IgD-negative memory B cell (primary cell): ENCODE measurements around the gene GUCD1. TPM values are rescaled to one million over a fixed set of nuclear protein-coding genes. Genes with fewer than 3 reads are reported as not detected.

Experiments
- H3K27ac Mint-ChIP-seq, 3 donors: one replicate each; pipeline ENCODE4 v1.8.0; 2020 to 2022; ENCODE audit warnings: mild to moderate bottlenecking in 3 of 3, mixed read lengths in 3 of 3, moderate library complexity in 1 of 3
- H3K27me3 Mint-ChIP-seq: one replicate; pipeline ENCODE4 v1.8.0; 2021; ENCODE audit warnings: mixed read lengths
- H3K36me3 Mint-ChIP-seq: one replicate; pipeline ENCODE4 v1.8.0; 2020; ENCODE audit warnings: mild to moderate bottlenecking, mixed read lengths
- H3K4me1 Mint-ChIP-seq, 3 donors: one replicate each; pipeline ENCODE4 v1.8.0; 2020 to 2022; ENCODE audit warnings: mixed read lengths in 3 of 3, mild to moderate bottlenecking in 1 of 3
- H3K4me3 Mint-ChIP-seq, 4 donors: one replicate each; pipeline ENCODE4 v1.8.0; 2020 to 2022; ENCODE audit warnings: mild to moderate bottlenecking in 4 of 4, mixed read lengths in 4 of 4, moderate library complexity in 3 of 4
- H3K9me3 Mint-ChIP-seq, 3 donors: one replicate each; pipeline ENCODE4 v1.8.0; 2020 to 2021; ENCODE audit warnings: mixed read lengths in 3 of 3, mild to moderate bottlenecking in 1 of 3
- polyA plus RNA-seq: library from polyadenylated mRNA; unstranded; fragments of 300-500 nt; fragmentation: Illumina TruSeq; gene quantifications from one replicate; pipeline ENCODE4 v1.2.3, GENCODE V29; 2021

Gene GUCD1
- polyA plus RNA-seq, 1 donor from 2014 or later, result 323 TPM

DNA sequence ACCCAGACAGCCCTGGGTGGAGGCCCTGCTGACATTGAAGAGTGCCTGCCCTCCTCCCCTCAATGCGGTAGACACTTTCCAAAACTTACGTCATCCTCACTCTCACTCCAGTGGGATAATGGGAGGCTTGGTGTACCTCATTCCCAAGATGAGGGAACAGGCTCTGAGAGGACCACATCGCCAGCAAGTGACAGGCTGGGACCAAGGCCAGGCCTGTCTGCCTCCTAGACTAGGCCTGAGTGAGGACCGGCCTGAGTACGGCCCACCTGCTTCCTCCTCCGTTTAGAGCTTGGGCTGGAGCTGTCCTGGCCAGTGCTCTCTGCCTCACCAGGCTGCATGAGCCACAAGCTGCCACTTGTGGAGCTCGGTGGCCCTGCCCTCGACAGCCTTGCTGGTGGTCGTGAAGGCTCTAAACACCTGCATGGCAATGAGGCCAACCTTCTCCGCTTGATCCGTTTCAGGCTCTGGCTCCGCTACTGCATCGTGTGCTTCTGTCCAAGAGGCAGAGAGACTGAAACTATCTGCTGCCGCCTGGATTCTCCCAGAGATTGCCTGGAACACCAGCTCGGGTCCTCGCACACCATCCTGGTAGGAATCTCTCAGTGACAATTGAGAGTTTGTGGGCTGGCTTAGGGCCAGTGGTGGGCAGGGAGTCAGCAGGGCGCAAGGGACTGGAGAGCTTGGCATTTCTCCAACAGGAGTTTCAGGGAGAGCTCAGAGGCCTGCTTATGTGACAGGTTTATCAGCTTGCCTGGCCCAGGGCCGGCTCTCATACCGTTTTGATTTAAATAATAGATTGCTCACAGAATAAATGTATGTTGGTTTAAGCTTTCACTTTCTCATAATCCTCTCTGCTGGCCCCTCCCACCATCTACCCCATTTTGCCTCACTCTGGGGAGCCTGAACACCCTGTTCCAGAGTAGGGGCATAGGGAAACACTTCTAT is 28.6 kb upstream of the GUCD1 start:
- Mint-ChIP-seq H3K27me3 (no peaks in the 10 kb centered on the region), H3K36me3 (peaks cover 1% of the 10 kb centered on the region), H3K9me3 (no peaks in the 10 kb centered on the region), H3K27ac (no peak overlapping the region), H3K4me3 (peak overlapping the region in 1 of 4 donors; percentile 44), H3K4me1 (no peaks in the 10 kb centered on the region)

DNA sequence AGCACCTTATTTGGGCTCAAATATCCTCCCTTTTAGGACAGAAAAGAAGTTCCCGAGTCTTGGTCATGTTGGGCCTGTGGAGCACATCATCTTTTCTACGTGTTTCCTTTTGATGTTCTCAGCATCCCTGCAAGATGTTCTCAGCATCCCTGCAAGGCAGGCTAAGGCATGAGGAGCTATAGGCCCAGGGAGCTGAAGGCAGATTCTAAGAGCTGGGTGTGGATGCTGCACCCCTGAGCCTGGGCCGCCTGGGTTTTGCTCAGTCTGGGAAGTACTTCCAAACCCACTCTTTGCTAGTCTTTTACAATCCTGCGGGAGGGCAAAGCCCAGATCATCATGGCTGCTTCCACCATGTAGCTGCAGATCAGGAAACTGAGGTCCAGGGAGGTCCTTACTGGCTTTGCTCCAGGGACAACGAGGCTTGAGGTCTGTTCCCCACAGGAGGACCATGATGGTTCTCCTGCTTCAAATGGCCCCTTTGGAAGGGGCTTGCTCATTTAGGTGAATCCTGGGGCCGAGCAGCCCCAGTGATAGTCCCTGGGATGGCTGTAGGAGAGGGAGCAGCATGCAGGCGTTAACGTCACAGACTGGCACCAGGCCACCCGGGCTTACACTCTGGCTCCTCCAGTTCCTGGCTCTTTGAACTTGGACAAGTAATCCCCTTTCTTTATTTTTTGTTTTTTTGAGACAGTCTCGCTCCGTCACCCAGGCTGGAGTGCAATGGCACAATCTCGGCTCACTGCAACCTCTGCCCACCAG is 27.3 kb upstream of the GUCD1 start:
- Mint-ChIP-seq H3K27ac (no peak overlapping the region), H3K9me3 (no peaks in the 10 kb centered on the region), H3K4me1 (peaks cover 0 to 1% (median 0%) of the 10 kb centered on the region in 3 donors), H3K27me3 (no peaks in the 10 kb centered on the region), H3K4me3 (no peak overlapping the region), H3K36me3 (peaks cover 1% of the 10 kb centered on the region)

DNA sequence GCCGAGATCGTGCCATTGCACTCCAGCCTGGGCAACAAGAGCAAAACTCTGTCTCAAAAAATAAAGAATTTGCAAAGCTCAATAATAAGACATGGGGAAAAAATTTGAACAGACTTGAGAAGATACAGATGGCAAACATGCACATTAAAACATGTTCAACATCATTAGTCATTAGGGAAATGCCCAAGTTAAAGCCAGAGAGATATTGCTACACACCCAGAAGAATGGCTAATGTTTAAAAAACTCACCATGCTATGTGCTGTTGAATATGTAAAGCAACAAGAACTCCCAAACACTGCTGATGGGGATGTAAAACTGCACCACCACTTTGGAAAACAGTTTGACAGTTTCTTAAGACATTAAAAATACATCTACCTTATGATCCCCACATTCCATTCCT is 25.3 kb upstream of the GUCD1 start:
- H3K27ac Mint-ChIP-seq, result no peak overlapping the region
- H3K36me3 Mint-ChIP-seq, result no peaks in the 10 kb centered on the region
- no peak overlapping the region for H3K4me3 Mint-ChIP-seq
- H3K27me3 Mint-ChIP-seq, result no peaks in the 10 kb centered on the region
- peaks cover 0 to 1% (median 0%) of the 10 kb centered on the region in 3 donors for H3K4me1 Mint-ChIP-seq
- H3K9me3 Mint-ChIP-seq, result no peaks in the 10 kb centered on the region

DNA sequence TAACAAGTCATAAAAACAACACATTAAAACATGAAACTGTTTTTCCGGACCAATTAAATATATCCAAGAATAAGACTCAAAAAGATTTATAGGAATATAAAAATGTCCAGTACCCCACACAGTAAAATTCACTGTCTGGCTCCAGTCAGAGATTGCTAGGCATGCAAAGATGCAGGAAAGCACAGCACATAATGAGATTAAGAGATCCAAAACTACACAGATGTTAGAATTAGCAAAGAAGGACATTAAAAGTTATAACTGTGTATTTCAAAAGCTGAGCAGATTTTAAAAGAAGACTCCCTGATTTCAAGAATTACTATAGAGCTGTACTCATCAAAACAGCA is 24.3 kb upstream of the GUCD1 start:
- H3K36me3 Mint-ChIP-seq, result no peaks in the 10 kb centered on the region
- H3K4me3 Mint-ChIP-seq, result no peak overlapping the region
- H3K27me3 Mint-ChIP-seq, result no peaks in the 10 kb centered on the region
- no peak overlapping the region for H3K27ac Mint-ChIP-seq
- H3K4me1 Mint-ChIP-seq, result peaks cover 0 to 2% (median 0%) of the 10 kb centered on the region in 3 donors
- H3K9me3 Mint-ChIP-seq, result no peaks in the 10 kb centered on the region

DNA sequence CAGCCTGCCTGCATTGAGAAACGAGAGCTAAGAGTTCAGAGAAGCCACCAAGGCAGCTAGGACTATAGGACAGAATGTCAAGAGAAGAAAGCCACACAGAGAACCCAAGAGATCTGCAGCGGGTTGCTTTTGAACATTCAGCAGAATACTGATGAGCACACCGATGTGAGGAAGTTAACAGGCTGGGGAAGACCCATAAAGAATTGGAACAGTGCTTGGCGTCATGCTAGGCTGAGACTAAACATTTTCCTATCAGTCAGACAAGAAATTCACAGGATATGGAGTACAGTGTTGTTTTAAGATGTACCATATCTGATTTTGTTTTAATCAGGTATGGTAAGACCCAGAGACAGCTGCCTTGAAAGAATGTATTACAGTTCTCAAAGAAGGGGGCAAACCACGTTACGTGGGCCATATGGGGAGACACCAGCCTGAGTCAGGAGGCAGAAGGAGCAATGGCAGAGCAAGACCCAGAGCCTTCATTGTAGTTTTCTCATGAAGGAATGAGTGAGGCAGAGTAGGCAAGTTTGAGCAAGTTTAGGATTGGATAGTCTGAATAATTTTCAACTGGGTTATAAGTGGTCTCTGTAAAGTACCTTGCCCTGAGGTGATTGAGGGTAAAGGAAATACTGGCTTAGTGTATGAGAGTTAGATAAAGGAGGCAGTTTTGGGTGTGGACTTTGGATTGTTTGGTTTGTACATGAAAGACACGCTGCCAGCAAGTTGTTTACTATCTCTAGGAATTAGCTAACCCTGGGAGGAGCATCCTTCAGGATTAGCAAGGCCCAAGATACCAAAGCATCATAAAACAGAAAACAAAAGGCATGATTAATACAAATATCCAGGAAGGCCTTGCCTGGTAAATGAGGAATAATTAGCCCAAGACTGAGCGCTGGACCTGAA is 23.7 kb upstream of the GUCD1 start:
- no peaks in the 10 kb centered on the region for H3K27me3 Mint-ChIP-seq
- peaks cover 0 to 3% (median 0%) of the 10 kb centered on the region in 3 donors for H3K4me1 Mint-ChIP-seq
- H3K4me3 Mint-ChIP-seq, result no peak overlapping the region
- no peaks in the 10 kb centered on the region for H3K9me3 Mint-ChIP-seq
- H3K36me3 Mint-ChIP-seq, result peaks cover 2% of the 10 kb centered on the region
- peak overlapping the region in 1 of 3 donors; percentile 8 for H3K27ac Mint-ChIP-seq

DNA sequence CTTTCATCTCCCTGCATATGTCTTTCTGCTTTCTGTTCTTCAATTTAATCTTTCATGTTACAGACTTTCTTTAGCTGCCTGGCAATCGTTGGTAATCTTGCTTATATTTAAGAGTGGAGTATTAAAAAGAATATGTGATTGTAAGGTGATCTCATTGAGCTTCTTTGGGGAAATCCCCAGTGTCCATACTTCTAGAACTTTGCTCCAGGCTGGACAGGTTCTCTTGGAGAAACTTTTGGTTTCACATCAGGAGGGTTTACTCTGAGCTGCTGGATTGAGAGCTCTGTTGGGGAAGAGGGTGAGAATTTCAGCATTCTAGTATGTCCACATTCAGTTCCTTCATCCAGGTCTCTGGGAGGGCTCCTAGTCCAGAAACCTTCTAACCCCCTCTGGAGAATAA is 21.8 kb upstream of the GUCD1 start:
- Mint-ChIP-seq H3K36me3 (peaks cover 6% of the 10 kb centered on the region), H3K27me3 (no peaks in the 10 kb centered on the region), H3K9me3 (no peaks in the 10 kb centered on the region)

DNA sequence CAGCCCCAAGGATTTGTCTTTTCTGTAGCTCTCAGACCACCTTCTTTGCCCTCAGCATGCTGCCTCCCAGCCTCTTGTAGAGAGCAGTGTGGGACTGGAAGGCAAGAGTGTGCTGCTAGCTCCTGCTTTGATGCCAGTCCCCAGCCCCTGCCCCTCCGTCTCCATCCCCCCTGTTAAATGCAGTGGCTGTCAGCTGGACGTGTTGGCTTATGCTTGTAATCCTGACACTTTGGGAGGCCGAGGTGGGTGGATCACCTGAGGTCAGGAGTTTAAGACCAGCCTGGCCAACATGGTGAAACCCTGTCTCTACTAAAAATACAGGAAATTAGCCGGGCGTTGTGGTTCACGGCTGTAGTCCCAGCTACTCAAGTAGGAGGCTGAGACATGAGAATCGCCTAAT is 16.3 kb upstream of the GUCD1 start:
- Mint-ChIP-seq H3K27me3 (no peaks in the 10 kb centered on the region), H3K36me3 (peaks cover 10% of the 10 kb centered on the region), H3K4me1 (peaks cover 0 to 8% (median 6%) of the 10 kb centered on the region in 3 donors), H3K4me3 (peak overlapping the region in 1 of 4 donors; percentile 52), H3K9me3 (no peaks in the 10 kb centered on the region), H3K27ac (no peak overlapping the region)

More for the DNA sequence above, 21.8 kb upstream of the GUCD1 start:
- Mint-ChIP-seq H3K4me1 (peaks cover 0 to 3% (median 0%) of the 10 kb centered on the region in 3 donors), H3K27ac (no peak overlapping the region), H3K4me3 (no peak overlapping the region)

DNA sequence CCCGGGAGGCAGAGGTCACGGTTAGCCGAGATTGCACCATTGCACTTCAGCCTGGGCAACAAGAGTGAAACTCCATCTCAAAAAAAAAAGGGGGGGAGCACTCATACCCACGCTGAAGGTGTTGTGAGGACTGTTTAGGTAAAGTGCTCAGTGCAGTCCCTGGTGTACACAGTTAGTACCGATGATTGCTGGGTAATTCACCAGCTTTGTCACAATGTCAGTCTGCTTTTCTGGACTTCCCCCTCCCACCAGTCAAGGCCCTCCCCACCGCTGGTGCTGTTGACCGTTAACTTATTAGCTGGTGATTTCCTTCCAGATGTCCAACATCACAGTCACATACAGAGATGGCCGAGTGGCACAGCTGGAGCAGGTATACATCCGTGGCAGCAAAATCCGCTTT is 12.7 kb upstream of the GUCD1 start:
- Mint-ChIP-seq H3K27me3 (no peaks in the 10 kb centered on the region), H3K36me3 (peaks cover 5% of the 10 kb centered on the region), H3K27ac (no peak overlapping the region), H3K9me3 (no peaks in the 10 kb centered on the region), H3K4me3 (no peak overlapping the region), H3K4me1 (peaks cover 0 to 19% (median 17%) of the 10 kb centered on the region in 3 donors)

DNA sequence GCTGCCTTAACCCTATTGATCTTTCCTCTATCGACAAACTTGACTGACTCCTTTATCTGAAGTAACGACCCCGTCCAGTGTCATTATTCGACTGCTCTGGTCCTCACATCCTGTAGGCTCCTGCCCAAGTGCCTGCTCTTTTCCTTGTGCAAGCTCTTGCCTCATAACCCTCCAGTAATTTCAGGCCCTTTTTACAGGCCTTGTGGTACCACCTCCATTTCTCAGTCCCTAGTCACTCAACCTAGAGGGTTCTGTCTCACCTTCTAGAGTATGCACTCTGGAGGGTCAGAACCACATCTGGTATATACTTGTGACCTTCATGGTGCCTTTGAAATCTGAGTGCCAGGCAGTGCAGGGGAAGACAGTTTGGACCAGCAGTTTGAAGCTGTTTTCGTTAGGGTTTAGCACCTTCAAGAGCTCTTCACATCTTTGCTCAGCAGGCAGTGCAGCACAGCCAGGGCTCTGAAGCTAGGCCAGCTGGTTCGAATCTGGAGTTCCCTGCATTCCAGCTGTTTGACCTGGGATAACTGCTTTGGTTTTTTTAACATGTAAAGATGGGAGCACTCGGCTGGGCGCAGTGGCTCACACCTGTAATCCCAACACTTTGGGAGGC is 12.1 kb upstream of the GUCD1 start:
- H3K36me3 Mint-ChIP-seq, result peaks cover 4% of the 10 kb centered on the region
- no peak overlapping the region for H3K4me3 Mint-ChIP-seq
- peaks cover 0 to 21% (median 18%) of the 10 kb centered on the region in 3 donors for H3K4me1 Mint-ChIP-seq
- no peaks in the 10 kb centered on the region for H3K9me3 Mint-ChIP-seq
- H3K27me3 Mint-ChIP-seq, result no peaks in the 10 kb centered on the region
- peak overlapping the region in 1 of 3 donors; percentile 50 for H3K27ac Mint-ChIP-seq

DNA sequence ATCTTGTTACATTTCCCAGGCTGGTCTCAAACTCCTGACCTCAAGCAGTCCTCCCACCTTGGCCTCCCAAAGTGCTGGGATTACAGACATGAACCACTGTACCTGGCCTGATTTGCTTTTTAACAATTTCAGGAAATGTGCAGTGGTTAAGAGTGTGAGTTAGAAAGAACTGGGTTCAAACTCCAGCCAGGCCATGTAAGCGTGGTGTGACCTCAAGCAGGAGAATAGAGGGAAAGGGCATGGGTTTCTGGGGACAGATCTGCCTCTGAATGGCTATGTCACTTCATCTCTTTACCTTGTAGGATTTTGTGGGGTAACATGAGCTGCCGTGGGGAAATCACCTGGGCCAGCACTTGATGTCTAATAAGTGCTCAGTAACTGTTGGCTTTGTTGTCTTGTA is 10.1 kb upstream of the GUCD1 start:
- H3K9me3 Mint-ChIP-seq, result no peaks in the 10 kb centered on the region
- H3K36me3 Mint-ChIP-seq, result peaks cover 4% of the 10 kb centered on the region
- H3K27me3 Mint-ChIP-seq, result no peaks in the 10 kb centered on the region
- H3K4me3 Mint-ChIP-seq, result peak overlapping the region in 2 of 4 donors; percentile 45 to 57
- H3K4me1 Mint-ChIP-seq, result peaks cover 0 to 22% (median 18%) of the 10 kb centered on the region in 3 donors
- H3K27ac Mint-ChIP-seq, result no peak overlapping the region

DNA sequence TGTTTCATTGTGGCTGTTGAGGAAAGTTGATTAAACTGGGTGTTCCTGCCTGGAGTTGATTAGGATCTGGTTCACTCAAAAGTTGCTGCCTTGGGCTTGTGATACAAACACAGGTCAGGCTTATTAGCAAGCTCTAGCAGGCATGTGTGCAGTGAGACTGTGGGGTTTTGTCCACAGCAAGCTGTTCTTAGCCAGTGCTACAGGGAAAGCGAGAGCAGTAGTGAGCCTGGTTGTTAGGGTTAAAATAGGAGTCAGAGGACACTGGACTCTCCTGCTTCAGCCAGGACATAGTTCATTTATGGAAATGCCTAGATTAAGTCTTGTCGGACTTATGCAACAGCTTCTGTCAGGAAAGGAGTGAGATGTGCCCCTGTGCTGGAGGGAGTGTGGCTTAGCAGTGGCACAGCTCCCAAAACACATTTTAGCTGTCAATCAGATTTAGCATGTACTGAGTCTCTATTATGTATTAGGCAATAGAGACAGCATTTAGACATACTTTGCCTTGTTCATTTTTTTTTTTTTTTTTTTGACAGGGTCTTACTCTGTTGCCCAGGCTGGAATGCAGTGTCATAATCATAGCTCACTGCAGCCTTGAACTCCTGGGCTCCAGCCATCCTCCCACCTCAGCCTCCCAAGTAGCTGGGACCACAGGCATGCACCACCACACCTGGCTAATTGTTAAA is 9.6 kb upstream of the GUCD1 start:
- no peak overlapping the region for H3K4me3 Mint-ChIP-seq
- peak overlapping the region in 1 of 3 donors; percentile 71 for H3K27ac Mint-ChIP-seq
- H3K36me3 Mint-ChIP-seq, result peaks cover 4% of the 10 kb centered on the region
- no peaks in the 10 kb centered on the region for H3K27me3 Mint-ChIP-seq
- no peaks in the 10 kb centered on the region for H3K9me3 Mint-ChIP-seq
- H3K4me1 Mint-ChIP-seq, result peaks cover 4 to 25% (median 21%) of the 10 kb centered on the region in 3 donors

DNA sequence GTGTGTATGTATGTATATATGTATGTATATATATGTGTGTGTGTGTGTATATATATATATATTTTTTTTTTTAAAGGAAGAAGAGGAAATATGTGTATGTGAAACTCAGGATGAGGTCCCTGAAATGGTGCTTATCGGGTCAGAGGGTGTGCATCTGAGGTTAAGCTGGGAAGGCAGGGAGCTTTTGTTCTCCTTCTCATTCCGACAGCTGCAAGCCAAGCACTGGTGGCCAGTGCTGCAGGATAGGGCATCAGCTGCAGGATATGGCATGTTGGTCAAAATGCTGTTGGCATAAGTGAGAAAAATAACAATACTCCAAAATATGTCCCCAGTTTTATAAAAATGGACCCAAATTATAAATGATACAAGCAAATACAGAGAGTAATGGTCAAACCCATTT is 8.3 kb upstream of the GUCD1 start:
- Mint-ChIP-seq H3K27me3 (no peaks in the 10 kb centered on the region), H3K4me1 (peaks cover 17 to 38% (median 33%) of the 10 kb centered on the region in 3 donors), H3K9me3 (no peaks in the 10 kb centered on the region), H3K36me3 (no peaks in the 10 kb centered on the region), H3K27ac (no peak overlapping the region), H3K4me3 (no peak overlapping the region)

DNA sequence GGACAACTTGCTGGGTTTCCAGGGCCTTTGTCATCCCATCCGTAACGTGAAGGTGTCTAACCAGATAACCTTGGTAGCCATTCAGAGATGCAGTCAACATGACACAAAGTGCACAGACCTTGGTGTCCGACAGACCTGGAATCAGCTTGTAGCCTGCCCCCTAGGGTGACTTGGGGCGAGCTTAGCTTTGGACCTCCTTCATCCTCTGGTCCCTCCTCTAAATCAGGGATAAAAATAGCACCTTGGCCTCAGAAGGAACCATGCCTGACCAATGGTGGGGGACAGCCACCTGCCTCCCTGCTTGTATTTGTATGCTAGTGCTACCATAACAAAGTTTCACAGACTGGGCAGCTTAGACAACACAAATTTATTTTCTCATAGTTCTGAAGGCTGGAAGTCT is 4.5 kb upstream of the GUCD1 start:
- H3K4me3 Mint-ChIP-seq, result peak overlapping the region in 3 of 4 donors; percentile 7 to 98 (median 58)
- no peak overlapping the region for H3K27ac Mint-ChIP-seq
- no peaks in the 10 kb centered on the region for H3K27me3 Mint-ChIP-seq
- no peaks in the 10 kb centered on the region for H3K36me3 Mint-ChIP-seq
- H3K4me1 Mint-ChIP-seq, result peaks cover 31 to 47% (median 35%) of the 10 kb centered on the region in 3 donors
- no peaks in the 10 kb centered on the region for H3K9me3 Mint-ChIP-seq
